ENCODE data around the gene AOC1. TPM values are rescaled to one million over a fixed set of nuclear protein-coding genes. Genes with fewer than 3 reads are reported as not detected.
"Not testable (repeated sequence)": the region's sequence is repeated elsewhere in the genome, so short reads cannot be mapped to it uniquely, and the experiment has no call there.

Gene AOC1
- total RNA-seq, 2 donors from 2014 or later, result not detected

- peak; percentile 69 for ATAC-seq (replicated peaks)
- peak overlapping the region; percentile 36 for H3K27ac Mint-ChIP-seq
- peaks cover 10% of the 10 kb centered on the region for H3K27me3 Mint-ChIP-seq
- no peak overlapping the region for H3K4me3 Mint-ChIP-seq
- no peaks in the 10 kb centered on the region for H3K36me3 Mint-ChIP-seq (ENCODE audit: low read depth)
- no peaks in the 10 kb centered on the region for H3K9me3 Mint-ChIP-seq
- H3K4me1 Mint-ChIP-seq, result peaks cover 9% of the 10 kb centered on the region
Observed at GRCh38 chr7:150909200-150909995, 57.1 kb downstream of the AOC1 start.

- not testable (repeated sequence) for H3K27me3 Mint-ChIP-seq; H3K36me3 Mint-ChIP-seq (ENCODE audit: low read depth); ATAC-seq (replicated peaks); H3K4me1 Mint-ChIP-seq; H3K27ac Mint-ChIP-seq; H3K9me3 Mint-ChIP-seq; H3K4me3 Mint-ChIP-seq
Observed at GRCh38 chr7:150910305-150910995, 58.1 kb downstream of the AOC1 start.

GRCh38 chr7:150910996-150911422 lies 58.7 kb downstream of the AOC1 start:
- Mint-ChIP-seq H3K27ac (no peak overlapping the region), H3K4me1 (peaks cover 9% of the 10 kb centered on the region), H3K9me3 (no peaks in the 10 kb centered on the region), H3K4me3 (no peak overlapping the region), H3K36me3 (ENCODE audit: low read depth) (no peaks in the 10 kb centered on the region), H3K27me3 (peaks cover 8% of the 10 kb centered on the region)
- ATAC-seq (replicated peaks), result no peak

Other genes starting within 250 kb of the AOC1 start
- 10 to 100 TPM; 42.3 to 57.3 TPM for gene GIMAP6, start 220.1 kb upstream of the AOC1 start, total RNA-seq
- 10 to 100 TPM; 29.1 to 44.9 TPM for gene GIMAP2, start 166.8 kb upstream of the AOC1 start, total RNA-seq
- 1 to 10 TPM; 5.1 to 5.6 TPM for gene GIMAP1, start 135.9 kb upstream of the AOC1 start, total RNA-seq
- 100 to 1,000 TPM; 106 to 142 TPM for gene GIMAP5, start 115.1 kb upstream of the AOC1 start, total RNA-seq
- not detected for gene TMEM176B, start 52.2 kb upstream of the AOC1 start, total RNA-seq
- gene TMEM176A, start 51.7 kb upstream of the AOC1 start, total RNA-seq, result under 1 TPM in 1 of 2 donors, not detected in 1; 0.45 TPM
- under 1 TPM; 0.32 to 0.77 TPM for gene KCNH2, start 125.8 kb downstream of the AOC1 start, total RNA-seq
- 10 to 100 TPM in 1 of 2 donors, 1 to 10 TPM in 1; 8.0 to 12.1 TPM for gene NOS3, start 138.5 kb downstream of the AOC1 start, total RNA-seq
- gene ATG9B, start 172.0 kb downstream of the AOC1 start, total RNA-seq, result 10 to 100 TPM in 1 of 2 donors, 1 to 10 TPM in 1; 2.9 to 18.2 TPM
- 10 to 100 TPM; 36.4 to 52.0 TPM for gene ABCB8, start 175.9 kb downstream of the AOC1 start, total RNA-seq
- gene ASIC3, start 196.0 kb downstream of the AOC1 start, total RNA-seq, result 1 to 10 TPM; 9.0 to 9.7 TPM
- 10 to 100 TPM in 1 of 2 donors, 1 to 10 TPM in 1; 9.0 to 23.4 TPM for gene CDK5, start 205.4 kb downstream of the AOC1 start, total RNA-seq
- gene SLC4A2, start 207.1 kb downstream of the AOC1 start, total RNA-seq, result 100 to 1,000 TPM; 114 to 135 TPM
- 10 to 100 TPM; 63.3 to 71.1 TPM for gene FASTK, start 228.3 kb downstream of the AOC1 start, total RNA-seq
- gene TMUB1, start 231.0 kb downstream of the AOC1 start, total RNA-seq, result 10 to 100 TPM; 72.7 to 78.4 TPM
- 10 to 100 TPM; 45.0 to 58.6 TPM for gene AGAP3, start 234.0 kb downstream of the AOC1 start, total RNA-seq